Fibroblast of skin of back (primary cell): ENCODE data around the gene DNM1L. TPM values are rescaled to one million over a fixed set of nuclear protein-coding genes. Genes with fewer than 3 reads are reported as not detected.

Experiments used
- DNase-seq: peaks from one replicate; pipeline ENCODE4 v3.0.0-alpha.2; 2013
- polyA plus RNA-seq, 2 experiments: library from polyadenylated mRNA; unstranded; fragments of 120-200 nt; gene quantifications; one replicate each; pipeline ENCODE4 v1.2.1, GENCODE V29; 2013; ENCODE audit not compliant: insufficient read length in 2 of 2

The DNM1L gene
- polyA plus RNA-seq (2013, experiment 1 of 2; ENCODE audit: insufficient read length) = 66.8 TPM
- polyA plus RNA-seq (2013, experiment 2 of 2; ENCODE audit: insufficient read length) = 54.2 TPM

GRCh38 chr12:32679091-32679919, at the start of gene DNM1L:
Gene DNM1L, plus strand, starts transcription at chr12:32679301. Its CDS starts 63 bp downstream, at chr12:32679364.
- DNase-seq = peak; percentile 97

DNA sequence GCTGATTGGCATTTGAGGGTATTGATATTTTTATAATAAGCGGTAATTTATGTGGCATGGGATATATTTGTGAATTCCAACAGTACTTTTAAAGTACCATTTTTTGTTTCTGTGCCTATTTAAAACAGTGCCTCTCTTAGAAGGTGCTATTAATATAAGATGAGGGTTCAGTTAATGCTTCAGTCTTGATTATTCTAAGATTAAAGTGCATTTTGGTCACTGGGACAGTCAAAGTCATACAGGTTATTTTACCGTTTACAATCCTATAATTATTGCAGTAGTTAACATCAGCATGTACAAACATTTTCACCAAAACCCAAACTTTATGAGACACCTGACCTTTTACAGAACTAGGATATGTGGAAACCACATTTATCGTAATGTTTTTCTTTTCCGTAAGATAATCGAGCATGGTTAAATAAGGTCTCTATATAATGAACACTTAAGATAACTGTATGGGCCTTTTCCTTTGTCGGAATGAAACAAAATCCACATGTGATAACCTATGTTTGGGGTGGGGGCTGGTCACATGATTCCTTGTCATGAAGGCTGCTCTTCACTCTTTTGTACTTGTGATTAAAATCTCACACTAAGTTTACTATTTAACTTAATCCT, 37.7 kb upstream of the DNM1L start:
- DNase-seq = no peak

- no peak for DNase-seq
These were observed 34.7 kb upstream of the DNM1L start for GRCh38 chr12:32644431-32644830.

- DNase-seq = no peak
These were observed 31.8 kb upstream of the DNM1L start for GRCh38 chr12:32647275-32647674.

DNA sequence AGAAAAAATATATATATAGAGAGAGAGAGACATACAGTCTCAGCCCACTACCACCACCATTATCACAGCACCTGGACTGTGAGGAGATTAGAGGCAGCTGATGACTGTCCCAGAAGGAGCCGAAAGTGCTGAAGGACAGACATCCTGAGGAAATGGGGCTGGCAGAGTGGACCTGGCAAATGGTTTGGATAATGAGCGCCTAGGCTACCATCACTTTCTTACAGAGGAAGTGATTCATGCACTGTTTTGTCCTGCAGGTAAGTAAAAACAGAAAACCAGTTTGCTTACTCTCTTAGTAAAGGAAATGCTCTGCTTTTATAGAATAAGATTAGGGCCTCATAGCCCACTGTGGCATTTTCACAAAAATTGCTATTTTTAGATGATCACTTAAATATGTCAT, 28.6 kb upstream of the DNM1L start:
- peak; percentile 13 for DNase-seq

GRCh38 chr12:32651151-32651955, 27.7 kb upstream of the DNM1L start:
- no peak for DNase-seq

- no peak for DNase-seq
These were observed 27.2 kb upstream of the DNM1L start for GRCh38 chr12:32651956-32652210.

DNA sequence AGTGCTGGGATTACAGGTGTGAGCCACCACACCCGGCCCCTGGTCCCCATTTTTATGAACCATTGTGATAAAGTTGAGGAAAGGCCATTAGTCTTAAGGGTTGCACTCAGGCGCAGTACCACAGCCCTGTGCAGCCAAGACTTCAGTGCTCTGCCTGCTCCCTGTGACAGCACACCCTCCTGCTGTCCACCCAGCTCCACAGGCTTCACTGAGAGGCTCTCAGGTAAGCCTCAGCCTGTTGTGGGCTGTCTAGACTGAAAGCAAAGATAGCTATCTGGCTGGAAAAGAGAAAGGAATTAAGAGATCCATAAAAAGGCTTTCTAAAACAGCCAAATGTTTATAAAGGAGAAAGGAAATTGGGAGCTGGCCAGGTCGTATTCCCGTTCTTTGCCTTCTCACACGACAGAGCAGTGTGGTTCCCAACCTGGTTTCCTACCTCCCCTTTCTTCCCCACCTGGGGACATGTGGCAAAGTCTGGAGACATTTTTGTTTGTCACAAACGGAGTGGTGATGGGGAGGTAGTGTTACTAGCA, 19.1 kb upstream of the DNM1L start:
- DNase-seq = no peak

DNA sequence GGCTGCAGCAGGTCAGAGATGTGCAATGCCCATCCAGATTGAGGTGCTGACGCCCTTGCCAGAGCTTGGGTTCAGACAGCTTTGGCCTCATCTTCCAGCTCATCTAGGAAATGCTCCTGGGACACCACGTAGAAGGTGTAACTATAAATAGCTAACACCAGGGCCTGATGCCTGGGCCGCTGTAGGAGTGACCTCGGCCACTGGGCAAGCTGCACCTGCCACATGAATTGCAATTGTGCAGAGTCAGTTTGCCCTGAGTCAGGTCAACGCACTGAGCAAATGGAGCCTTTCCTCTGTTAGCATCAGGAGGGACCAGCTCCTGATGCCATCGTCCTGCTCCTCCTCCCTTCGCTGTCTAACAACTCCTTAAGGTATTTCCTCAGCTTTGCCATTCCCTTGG, 17.4 kb upstream of the DNM1L start:
- no peak for DNase-seq

GRCh38 chr12:32662665-32663064, 16.4 kb upstream of the DNM1L start:
- no peak for DNase-seq

DNA sequence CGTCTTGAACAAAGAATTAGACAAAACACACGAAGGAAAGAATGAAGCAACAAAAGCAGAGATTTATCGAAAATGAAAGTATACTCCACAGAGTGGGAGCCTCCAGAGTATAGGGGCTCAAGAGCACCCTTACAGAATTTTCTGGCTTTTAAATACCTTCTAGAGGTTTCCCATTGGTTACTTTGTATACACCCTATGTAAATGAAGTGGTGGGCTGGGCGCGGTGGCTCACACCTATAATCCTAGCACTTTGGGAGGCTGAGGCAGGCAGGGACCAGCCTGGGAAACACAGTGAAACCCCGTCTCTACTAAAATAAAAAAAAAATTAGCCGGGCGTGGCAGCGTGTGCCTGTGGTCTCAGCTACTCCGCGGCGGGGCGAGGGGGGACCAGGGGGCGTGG, 13.1 kb upstream of the DNM1L start:
- DNase-seq = no peak

DNA sequence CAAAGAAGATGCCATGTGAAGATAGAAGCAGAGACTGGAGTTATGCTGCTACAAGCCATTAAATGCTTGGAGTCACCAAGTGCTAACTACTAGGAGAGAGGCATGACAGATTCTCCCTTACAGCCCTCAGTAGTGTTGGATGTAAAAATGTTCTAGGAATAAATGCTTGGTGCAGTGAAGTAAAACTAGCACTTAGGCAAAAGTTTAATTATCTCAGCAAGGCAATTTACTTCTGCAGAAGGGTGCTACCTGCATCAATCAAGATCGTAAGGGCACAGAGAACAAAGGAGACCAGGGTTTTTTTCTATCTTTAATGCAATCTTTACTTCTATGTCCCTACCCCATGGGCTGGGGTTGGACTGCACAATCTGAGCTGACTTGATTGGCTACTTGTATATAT, 9.5 kb upstream of the DNM1L start:
- DNase-seq = no peak

- peak; percentile 70 for DNase-seq
These were observed 6.9 kb upstream of the DNM1L start for GRCh38 chr12:32671930-32672780.

DNA sequence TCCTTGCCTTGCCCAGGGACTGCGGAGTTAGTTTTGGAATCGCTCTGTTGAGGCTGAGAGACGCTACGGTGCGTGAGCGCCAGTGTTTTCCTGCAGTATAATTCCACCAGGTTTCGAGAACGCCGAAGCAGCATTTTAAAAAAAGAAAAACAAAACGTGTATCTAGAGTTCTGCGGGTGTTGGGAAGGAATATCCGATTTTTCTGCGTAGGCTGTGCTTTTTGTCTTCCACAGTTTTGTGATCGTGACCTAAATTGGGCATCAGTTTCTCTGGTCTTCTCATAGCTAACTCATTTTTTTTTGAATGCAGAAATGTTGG, 778 bp downstream of the DNM1L start:
- DNase-seq = no peak

GRCh38 chr12:32680787-32681186, 1.7 kb downstream of the DNM1L start:
- no peak for DNase-seq

DNA sequence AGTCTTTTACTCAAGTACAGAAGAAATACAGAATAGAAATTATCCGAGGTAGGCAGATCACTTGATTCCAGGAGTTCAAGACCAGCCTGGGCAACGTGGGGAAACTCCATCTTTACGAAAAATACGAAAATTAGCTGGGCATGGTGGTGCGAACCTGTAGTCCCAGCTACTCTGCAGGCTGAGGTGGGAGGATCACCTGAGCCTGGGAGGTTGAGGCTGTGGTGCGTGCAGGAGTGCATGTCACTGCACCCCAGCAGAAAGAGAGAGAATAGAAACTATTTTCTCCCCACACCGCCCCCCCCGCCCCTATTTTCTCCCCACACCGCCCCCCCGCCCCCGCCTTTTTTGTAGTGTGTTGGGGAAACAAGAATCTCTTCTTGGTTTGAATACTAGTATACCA, 2.2 kb downstream of the DNM1L start:
- DNase-seq = no peak

DNA sequence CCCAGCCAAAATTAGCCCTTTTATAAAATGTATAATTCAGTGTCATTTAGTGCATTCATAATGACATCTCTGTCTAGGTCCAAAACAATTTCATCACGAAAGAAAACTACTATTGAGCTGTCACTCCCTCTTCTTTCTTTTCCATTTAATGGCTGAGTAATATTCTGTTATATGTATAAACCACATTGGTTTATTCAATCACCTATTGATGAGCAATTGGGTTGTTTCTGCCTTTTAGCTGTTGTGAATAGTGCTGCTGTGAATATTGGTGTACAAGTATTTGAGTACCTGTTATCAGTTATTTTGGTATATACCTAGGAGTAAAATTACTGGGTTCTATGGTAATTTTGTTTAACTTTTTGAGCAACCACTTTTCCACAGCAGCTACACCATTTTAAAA, 7.2 kb downstream of the DNM1L start:
- no peak for DNase-seq

DNA sequence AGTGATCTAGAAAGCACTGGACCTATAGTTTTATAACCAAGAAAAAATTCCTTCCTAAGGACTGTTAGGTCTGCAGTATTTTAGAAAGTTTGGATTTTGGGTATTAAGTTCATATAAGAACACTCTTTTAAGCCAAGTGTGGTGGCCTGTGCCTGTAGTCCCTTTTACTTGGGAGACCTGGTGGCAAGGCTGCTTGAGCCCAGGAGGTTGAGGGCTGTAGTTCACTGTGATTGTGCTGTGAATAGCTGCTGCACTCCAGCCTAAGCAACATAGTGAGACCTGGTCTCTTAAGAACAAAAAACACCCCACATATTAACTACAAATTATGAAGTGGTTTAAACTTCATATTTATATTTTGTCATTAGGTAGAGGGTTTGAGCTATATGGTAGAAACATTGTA, 9.7 kb downstream of the DNM1L start:
- no peak for DNase-seq

DNA sequence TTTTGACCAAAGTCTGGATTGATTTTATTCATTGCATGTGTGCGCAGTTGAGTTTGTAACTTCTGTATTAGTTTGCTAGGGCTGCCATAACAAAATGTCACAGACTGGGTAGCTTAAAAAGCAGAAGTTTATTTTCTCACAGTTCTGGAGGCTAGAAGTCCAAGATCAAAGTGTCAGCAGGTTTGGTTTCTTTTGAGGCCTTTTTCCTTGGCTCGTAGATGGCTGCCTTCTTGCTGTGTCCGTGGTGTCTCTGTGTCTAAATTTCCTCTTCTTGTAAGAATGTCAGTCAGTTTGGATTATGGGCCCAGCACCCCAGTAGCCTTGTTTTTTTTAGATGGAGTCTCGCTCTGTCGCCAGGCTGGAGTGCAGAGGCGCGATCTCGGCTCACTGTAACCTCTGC, 11.8 kb downstream of the DNM1L start:
- DNase-seq = no peak

DNA sequence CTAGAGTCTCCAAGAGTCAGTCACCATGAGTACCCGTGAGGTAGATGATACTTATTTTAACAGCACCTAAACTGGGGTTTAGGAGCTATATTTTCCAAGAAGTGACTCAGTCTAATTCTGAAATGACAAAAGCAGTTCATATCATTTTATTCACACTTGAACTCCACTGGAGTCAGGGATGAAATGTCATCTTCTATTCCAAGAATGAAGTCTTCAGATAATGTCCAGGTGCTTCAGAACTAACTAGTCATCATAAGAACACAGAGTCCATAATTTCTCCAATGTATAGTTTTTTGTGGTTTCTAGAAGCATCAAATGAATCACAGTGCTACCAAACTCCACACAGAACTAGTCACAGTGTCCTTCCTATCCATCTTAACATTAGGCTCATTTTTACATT, 13.3 kb downstream of the DNM1L start:
- DNase-seq = no peak

DNA sequence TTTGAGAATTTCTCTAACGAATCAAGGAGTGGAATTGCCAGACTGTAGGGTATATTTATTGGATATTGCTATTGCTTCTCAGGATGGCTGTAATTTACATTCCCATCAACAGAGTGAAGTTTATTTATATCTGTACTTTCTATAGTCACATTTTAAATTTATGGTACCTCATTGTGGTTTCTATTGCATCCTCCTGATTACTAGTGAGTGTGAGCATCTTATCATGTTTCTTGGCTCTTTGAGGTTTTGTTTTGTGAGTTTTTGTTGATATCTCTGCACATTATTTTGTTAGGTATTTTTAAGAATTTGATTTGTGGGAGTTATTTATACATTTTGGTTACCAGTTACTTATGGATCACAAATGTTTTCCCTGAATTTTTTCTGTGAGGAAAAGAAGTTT, 13.9 kb downstream of the DNM1L start:
- DNase-seq = no peak

GRCh38 chr12:32695787-32696186, 16.7 kb downstream of the DNM1L start:
- DNase-seq = no peak

GRCh38 chr12:32697445-32697844, 18.3 kb downstream of the DNM1L start:
- DNase-seq = no peak
